HL-60 (cell line): ENCODE measurements around the gene PHF3.

Experiments
- GABPA ChIP-seq: IDR thresholded peaks from 2 replicates; pipeline ENCODE4 v1.6.1; 2012; ENCODE audit warnings: low read depth
- POLR2AphosphoS5 ChIP-seq: IDR thresholded peaks from 2 replicates; pipeline ENCODE4 v1.6.1; 2012; ENCODE audit warnings: low read depth
- SPI1 ChIP-seq: IDR thresholded peaks from 2 replicates; pipeline ENCODE4 v1.6.1; 2012; ENCODE audit warnings: low read depth, mild to moderate bottlenecking, borderline replicate concordance
- TF ChIP-seq, protein P1 (sequence below): IDR thresholded peaks from one replicate; pipeline ENCODE4 v1.5.1; 2011; ENCODE audit warnings: low read length, control low read depth, inconsistent platforms; ENCODE audit not compliant: insufficient read depth
- TF ChIP-seq, protein P2 (sequence below): IDR thresholded peaks from 2 replicates; pipeline ENCODE4 v1.6.1; 2012; ENCODE audit warnings: low read depth; ENCODE audit not compliant: insufficient replicate concordance

DNA sequence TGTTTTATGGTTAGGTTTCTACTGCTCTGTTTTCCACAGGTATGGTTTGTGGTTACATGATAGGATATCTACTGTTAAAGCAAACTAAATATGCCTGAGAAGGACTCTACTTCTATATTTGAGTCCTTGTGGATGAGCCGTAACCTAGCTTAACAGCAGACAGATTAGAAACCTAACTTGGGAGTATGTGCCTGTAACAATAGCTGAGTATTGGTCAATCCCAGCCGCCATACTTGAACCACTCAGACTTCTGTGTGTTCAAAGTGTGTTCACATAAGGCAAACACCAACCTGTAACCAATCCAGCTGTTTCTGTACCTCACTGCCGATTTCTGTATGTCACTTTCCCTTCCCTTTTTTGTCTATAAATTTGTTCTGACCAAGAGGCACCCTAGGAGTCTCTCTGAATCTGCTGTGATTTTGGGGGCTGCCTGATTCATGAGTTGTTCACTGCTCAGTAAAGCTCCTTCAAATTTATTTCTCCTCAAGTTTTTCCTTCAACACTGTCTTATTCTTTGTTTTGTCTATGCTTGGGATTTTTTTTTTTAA, 37.1 kb downstream of the PHF3 start:
- TF ChIP-seq GABPA (no peak), POLR2AphosphoS5 (no peak), SPI1 (no peak)
- TF ChIP-seq, protein P1, sequence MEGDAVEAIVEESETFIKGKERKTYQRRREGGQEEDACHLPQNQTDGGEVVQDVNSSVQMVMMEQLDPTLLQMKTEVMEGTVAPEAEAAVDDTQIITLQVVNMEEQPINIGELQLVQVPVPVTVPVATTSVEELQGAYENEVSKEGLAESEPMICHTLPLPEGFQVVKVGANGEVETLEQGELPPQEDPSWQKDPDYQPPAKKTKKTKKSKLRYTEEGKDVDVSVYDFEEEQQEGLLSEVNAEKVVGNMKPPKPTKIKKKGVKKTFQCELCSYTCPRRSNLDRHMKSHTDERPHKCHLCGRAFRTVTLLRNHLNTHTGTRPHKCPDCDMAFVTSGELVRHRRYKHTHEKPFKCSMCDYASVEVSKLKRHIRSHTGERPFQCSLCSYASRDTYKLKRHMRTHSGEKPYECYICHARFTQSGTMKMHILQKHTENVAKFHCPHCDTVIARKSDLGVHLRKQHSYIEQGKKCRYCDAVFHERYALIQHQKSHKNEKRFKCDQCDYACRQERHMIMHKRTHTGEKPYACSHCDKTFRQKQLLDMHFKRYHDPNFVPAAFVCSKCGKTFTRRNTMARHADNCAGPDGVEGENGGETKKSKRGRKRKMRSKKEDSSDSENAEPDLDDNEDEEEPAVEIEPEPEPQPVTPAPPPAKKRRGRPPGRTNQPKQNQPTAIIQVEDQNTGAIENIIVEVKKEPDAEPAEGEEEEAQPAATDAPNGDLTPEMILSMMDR: no peak
- TF ChIP-seq, protein P2, sequence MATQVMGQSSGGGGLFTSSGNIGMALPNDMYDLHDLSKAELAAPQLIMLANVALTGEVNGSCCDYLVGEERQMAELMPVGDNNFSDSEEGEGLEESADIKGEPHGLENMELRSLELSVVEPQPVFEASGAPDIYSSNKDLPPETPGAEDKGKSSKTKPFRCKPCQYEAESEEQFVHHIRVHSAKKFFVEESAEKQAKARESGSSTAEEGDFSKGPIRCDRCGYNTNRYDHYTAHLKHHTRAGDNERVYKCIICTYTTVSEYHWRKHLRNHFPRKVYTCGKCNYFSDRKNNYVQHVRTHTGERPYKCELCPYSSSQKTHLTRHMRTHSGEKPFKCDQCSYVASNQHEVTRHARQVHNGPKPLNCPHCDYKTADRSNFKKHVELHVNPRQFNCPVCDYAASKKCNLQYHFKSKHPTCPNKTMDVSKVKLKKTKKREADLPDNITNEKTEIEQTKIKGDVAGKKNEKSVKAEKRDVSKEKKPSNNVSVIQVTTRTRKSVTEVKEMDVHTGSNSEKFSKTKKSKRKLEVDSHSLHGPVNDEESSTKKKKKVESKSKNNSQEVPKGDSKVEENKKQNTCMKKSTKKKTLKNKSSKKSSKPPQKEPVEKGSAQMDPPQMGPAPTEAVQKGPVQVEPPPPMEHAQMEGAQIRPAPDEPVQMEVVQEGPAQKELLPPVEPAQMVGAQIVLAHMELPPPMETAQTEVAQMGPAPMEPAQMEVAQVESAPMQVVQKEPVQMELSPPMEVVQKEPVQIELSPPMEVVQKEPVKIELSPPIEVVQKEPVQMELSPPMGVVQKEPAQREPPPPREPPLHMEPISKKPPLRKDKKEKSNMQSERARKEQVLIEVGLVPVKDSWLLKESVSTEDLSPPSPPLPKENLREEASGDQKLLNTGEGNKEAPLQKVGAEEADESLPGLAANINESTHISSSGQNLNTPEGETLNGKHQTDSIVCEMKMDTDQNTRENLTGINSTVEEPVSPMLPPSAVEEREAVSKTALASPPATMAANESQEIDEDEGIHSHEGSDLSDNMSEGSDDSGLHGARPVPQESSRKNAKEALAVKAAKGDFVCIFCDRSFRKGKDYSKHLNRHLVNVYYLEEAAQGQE: no peak
